ENCODE measurements around the gene SOCS6. TPM values are rescaled to one million over a fixed set of nuclear protein-coding genes. Genes with fewer than 3 reads are reported as not detected.

The SOCS6 gene
- total and polyA plus RNA-seq, 2 experiments from 2014 or later = 11.0 to 24.1 TPM

- TF ChIP-seq, protein P1, sequence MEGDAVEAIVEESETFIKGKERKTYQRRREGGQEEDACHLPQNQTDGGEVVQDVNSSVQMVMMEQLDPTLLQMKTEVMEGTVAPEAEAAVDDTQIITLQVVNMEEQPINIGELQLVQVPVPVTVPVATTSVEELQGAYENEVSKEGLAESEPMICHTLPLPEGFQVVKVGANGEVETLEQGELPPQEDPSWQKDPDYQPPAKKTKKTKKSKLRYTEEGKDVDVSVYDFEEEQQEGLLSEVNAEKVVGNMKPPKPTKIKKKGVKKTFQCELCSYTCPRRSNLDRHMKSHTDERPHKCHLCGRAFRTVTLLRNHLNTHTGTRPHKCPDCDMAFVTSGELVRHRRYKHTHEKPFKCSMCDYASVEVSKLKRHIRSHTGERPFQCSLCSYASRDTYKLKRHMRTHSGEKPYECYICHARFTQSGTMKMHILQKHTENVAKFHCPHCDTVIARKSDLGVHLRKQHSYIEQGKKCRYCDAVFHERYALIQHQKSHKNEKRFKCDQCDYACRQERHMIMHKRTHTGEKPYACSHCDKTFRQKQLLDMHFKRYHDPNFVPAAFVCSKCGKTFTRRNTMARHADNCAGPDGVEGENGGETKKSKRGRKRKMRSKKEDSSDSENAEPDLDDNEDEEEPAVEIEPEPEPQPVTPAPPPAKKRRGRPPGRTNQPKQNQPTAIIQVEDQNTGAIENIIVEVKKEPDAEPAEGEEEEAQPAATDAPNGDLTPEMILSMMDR (IDR thresholded peaks at IDR 0.05; ENCODE audit: low read depth, low read length) = no peak
- Histone ChIP-seq H3K4me3 (no peak overlapping the region), H3K36me3 (peaks cover 17% of the 10 kb centered on the region), H3K27ac (no peak overlapping the region), H3K27me3 (no peaks in the 10 kb centered on the region), H3K9me3 (ENCODE audit: low read depth) (no peaks in the 10 kb centered on the region), H3K4me1 (ENCODE audit: low read depth) (no peaks in the 10 kb centered on the region)
- no peak for DNase-seq (ENCODE audit: low read depth in 1 of 2, low spot score in 1 of 2)
Observed at GRCh38 chr18:70324897-70325296, 36.1 kb downstream of the SOCS6 start.

- DNase-seq (ENCODE audit: low read depth in 1 of 2, low spot score in 1 of 2) = no peak
- no peaks in the 10 kb centered on the region for H3K27me3 ChIP-seq
Observed at GRCh38 chr18:70326255-70326654, 37.4 kb downstream of the SOCS6 start.

DNA sequence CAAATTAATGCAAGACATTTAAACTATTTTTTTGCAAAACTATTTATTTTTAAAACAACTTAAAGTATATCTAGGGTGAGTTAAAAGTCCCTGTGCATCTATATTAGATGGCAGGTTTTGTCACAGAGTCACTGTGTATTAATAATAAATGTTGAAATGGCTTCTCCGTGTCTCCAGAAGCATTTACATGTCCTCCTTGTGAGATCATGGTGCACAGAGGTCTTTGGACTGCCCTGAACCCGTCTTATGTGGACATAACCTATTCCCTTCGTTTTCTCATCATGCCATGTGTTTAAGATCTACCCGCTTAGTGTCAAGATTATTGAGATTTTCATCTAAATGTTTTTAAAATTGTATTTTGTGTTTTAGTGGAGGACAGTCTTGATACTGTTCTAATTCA lies 39.3 kb downstream of the SOCS6 start:
- H3K4me1 ChIP-seq (ENCODE audit: low read depth) = no peaks in the 10 kb centered on the region

More at GRCh38 chr18:70326255-70326654, 37.4 kb downstream of the SOCS6 start:
- TF ChIP-seq, protein P1 (IDR thresholded peaks at IDR 0.05; ENCODE audit: low read depth, low read length) = no peak
- Histone ChIP-seq H3K4me3 (no peak overlapping the region), H3K9me3 (ENCODE audit: low read depth) (no peaks in the 10 kb centered on the region), H3K27ac (no peak overlapping the region), H3K4me1 (ENCODE audit: low read depth) (no peaks in the 10 kb centered on the region), H3K36me3 (peaks cover 17% of the 10 kb centered on the region)

GRCh38 chr18:70329071-70329470 lies 40.2 kb downstream of the SOCS6 start:
- DNase-seq (ENCODE audit: low read depth in 1 of 2, low spot score in 1 of 2) = no peak
- H3K4me3 ChIP-seq = no peak overlapping the region
- peaks cover 17% of the 10 kb centered on the region for H3K36me3 ChIP-seq
- no peaks in the 10 kb centered on the region for H3K9me3 ChIP-seq (ENCODE audit: low read depth)
- no peaks in the 10 kb centered on the region for H3K4me1 ChIP-seq (ENCODE audit: low read depth)
- no peaks in the 10 kb centered on the region for H3K27me3 ChIP-seq
- H3K27ac ChIP-seq = no peak overlapping the region
- TF ChIP-seq, protein P1 (IDR thresholded peaks at IDR 0.05; ENCODE audit: low read depth, low read length) = no peak

More for the DNA sequence above, 39.3 kb downstream of the SOCS6 start:
- no peak overlapping the region for H3K27ac ChIP-seq
- H3K27me3 ChIP-seq = no peaks in the 10 kb centered on the region
- no peak overlapping the region for H3K4me3 ChIP-seq
- no peaks in the 10 kb centered on the region for H3K9me3 ChIP-seq (ENCODE audit: low read depth)
- TF ChIP-seq, protein P1 (IDR thresholded peaks at IDR 0.05; ENCODE audit: low read depth, low read length) = no peak
- DNase-seq (ENCODE audit: low read depth in 1 of 2, low spot score in 1 of 2) = no peak
- H3K36me3 ChIP-seq = peaks cover 17% of the 10 kb centered on the region

GRCh38 chr18:70330887-70331286 lies 42.0 kb downstream of the SOCS6 start:
- no peak overlapping the region for H3K4me3 ChIP-seq
- TF ChIP-seq, protein P1 (IDR thresholded peaks at IDR 0.05; ENCODE audit: low read depth, low read length) = no peak
- no peak overlapping the region for H3K27ac ChIP-seq
- peaks cover 4% of the 10 kb centered on the region for H3K36me3 ChIP-seq
- DNase-seq (ENCODE audit: low read depth in 1 of 2, low spot score in 1 of 2) = no peak
- no peaks in the 10 kb centered on the region for H3K27me3 ChIP-seq
- no peaks in the 10 kb centered on the region for H3K4me1 ChIP-seq (ENCODE audit: low read depth)
- no peaks in the 10 kb centered on the region for H3K9me3 ChIP-seq (ENCODE audit: low read depth)

Measured in cardiac muscle cell (in vitro differentiated cells and primary cell).